Loucy (cell line): ENCODE measurements around the gene RAB3GAP1.

ENCODE experiments used
- EZH2phosphoT487 ChIP-seq: fragments of 200-600 bp; IDR thresholded peaks from 2 replicates; pipeline ENCODE4 v1.6.1; 2018; ENCODE audit warnings: antibody characterized with exemption, mild to moderate bottlenecking, moderate library complexity, borderline replicate concordance
- TF ChIP-seq, protein P1 (sequence below): fragments of 200-600 bp; sonication (generic); conservative IDR thresholded peaks from 2 replicates; pipeline ENCODE4 v1.5.1; 2014; ENCODE audit warnings: mild to moderate bottlenecking, antibody characterized with exemption, low read length

DNA sequence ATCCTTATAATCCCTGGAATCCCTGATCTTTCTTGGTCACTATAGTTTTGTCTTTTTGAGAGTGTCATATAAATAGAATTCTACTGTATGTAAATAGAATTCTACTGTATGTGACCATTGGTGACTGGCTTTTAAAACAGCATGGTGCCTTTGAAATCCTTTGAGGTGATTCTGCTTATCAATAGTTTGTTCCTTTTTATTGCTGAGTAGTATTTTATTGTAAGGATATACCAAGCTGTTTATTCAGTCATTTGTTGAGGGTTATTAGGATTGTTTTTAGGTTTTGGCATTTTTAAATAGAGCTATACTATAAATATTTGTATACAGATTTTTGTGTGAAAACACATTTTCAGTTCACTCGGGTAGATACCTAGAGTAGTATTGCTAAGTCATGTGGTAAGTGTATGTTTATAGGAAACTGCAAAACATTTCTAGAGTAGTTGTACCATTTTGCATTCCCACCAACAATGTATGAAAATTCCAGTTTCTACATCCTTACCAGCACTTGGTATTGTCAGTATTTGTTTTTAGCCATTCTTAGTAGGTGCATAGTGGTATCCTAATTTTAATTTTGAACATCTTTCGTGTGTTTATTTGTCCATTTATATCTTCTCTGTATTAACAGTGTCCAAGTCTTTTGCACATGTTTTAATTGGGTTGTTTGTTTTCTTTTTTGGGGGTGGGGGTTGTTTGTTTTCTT is 45.6 kb downstream of the RAB3GAP1 start:
- TF ChIP-seq, protein P1, sequence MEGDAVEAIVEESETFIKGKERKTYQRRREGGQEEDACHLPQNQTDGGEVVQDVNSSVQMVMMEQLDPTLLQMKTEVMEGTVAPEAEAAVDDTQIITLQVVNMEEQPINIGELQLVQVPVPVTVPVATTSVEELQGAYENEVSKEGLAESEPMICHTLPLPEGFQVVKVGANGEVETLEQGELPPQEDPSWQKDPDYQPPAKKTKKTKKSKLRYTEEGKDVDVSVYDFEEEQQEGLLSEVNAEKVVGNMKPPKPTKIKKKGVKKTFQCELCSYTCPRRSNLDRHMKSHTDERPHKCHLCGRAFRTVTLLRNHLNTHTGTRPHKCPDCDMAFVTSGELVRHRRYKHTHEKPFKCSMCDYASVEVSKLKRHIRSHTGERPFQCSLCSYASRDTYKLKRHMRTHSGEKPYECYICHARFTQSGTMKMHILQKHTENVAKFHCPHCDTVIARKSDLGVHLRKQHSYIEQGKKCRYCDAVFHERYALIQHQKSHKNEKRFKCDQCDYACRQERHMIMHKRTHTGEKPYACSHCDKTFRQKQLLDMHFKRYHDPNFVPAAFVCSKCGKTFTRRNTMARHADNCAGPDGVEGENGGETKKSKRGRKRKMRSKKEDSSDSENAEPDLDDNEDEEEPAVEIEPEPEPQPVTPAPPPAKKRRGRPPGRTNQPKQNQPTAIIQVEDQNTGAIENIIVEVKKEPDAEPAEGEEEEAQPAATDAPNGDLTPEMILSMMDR = no peak
- TF ChIP-seq EZH2phosphoT487 = no peak
